ENCODE data around the gene CATSPERD. TPM values are rescaled to one million over a fixed set of nuclear protein-coding genes. Genes with fewer than 3 reads are reported as not detected.
"Not testable (repeated sequence)": the region's sequence is repeated elsewhere in the genome, so short reads cannot be mapped to it uniquely, and the experiment has no call there.

The CATSPERD gene
- total RNA-seq, 1 donor from 2014 or later = 0.41 TPM

DNA sequence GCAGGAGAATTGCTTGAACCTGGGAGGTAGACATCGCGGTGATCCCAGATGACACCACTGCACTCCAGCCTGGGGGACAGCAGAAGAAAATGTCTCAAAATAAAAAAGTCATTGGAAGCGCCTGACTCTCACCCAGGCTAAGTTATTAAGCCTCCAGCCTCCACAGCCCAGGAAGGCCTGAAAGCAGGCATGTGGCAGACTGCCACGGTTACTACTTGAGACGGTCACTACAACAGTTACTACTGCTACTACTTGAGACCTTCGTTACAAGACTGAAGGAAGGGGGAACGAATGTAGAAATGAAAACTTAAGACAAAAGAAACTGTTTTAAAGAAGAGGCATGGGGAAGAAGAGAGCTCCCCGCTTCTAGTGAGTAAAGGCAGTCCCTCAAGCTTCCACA, 54.5 kb downstream of the CATSPERD start:
- Mint-ChIP-seq H3K4me1 (ENCODE audit: unreplicated experiment) (no peaks in the 10 kb centered on the region), H3K9me3 (no peaks in the 10 kb centered on the region), H3K27me3 (no peaks in the 10 kb centered on the region), H3K36me3 (no peaks in the 10 kb centered on the region), H3K27ac (no peak overlapping the region), H3K4me3 (no peak overlapping the region)
- TF ChIP-seq, protein P1, sequence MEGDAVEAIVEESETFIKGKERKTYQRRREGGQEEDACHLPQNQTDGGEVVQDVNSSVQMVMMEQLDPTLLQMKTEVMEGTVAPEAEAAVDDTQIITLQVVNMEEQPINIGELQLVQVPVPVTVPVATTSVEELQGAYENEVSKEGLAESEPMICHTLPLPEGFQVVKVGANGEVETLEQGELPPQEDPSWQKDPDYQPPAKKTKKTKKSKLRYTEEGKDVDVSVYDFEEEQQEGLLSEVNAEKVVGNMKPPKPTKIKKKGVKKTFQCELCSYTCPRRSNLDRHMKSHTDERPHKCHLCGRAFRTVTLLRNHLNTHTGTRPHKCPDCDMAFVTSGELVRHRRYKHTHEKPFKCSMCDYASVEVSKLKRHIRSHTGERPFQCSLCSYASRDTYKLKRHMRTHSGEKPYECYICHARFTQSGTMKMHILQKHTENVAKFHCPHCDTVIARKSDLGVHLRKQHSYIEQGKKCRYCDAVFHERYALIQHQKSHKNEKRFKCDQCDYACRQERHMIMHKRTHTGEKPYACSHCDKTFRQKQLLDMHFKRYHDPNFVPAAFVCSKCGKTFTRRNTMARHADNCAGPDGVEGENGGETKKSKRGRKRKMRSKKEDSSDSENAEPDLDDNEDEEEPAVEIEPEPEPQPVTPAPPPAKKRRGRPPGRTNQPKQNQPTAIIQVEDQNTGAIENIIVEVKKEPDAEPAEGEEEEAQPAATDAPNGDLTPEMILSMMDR (conservative IDR thresholded peaks at IDR 0.05) = no peak
- DNase-seq (ENCODE audit: extremely low spot score, unreplicated experiment) = no peak

DNA sequence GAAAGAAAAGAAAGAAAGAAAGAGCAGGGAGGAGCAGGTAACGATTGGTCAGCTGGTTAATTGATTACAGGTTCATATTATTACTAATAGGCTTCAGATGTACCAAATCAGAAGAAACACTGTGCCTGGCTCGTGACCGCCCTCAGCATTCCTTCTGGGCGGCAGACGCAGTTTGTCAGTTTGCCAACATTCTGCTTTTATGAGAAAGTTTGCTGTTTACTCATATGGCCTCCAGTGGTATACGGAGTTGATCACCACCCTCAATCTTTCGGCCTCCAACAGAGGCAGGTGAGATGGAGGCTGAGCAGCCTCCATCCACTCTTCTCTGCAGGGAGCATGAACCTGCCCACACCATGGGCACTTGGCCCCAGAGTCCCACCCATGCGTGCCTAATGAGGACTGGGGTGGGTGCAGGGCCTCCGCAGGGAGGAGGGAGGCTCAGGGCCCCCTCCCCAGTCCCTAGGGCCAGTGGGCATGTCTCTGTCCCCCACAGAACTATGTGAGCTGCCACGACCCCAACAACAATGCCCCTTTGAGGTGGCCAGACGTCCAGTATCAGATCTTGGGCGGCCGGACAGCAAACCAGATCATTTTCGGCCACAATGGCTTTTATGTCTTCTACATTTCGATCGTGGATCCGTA, 55.4 kb downstream of the CATSPERD start:
- TF ChIP-seq, protein P1 (conservative IDR thresholded peaks at IDR 0.05) = no peak
- Mint-ChIP-seq H3K27ac (no peak overlapping the region), H3K4me3 (no peak overlapping the region), H3K9me3 (no peaks in the 10 kb centered on the region), H3K36me3 (no peaks in the 10 kb centered on the region), H3K27me3 (no peaks in the 10 kb centered on the region), H3K4me1 (ENCODE audit: unreplicated experiment) (no peaks in the 10 kb centered on the region)
- no peak for DNase-seq (ENCODE audit: extremely low spot score, unreplicated experiment)

GRCh38 chr19:5778402-5778801, 58.0 kb downstream of the CATSPERD start:
- Mint-ChIP-seq H3K4me3 (no peak overlapping the region), H3K27me3 (no peaks in the 10 kb centered on the region), H3K4me1 (ENCODE audit: unreplicated experiment) (no peaks in the 10 kb centered on the region), H3K9me3 (no peaks in the 10 kb centered on the region), H3K27ac (no peak overlapping the region), H3K36me3 (no peaks in the 10 kb centered on the region)
- TF ChIP-seq, protein P1 (conservative IDR thresholded peaks at IDR 0.05) = no peak
- DNase-seq (ENCODE audit: extremely low spot score, unreplicated experiment) = no peak

GRCh38 chr19:5780916-5781315, 60.5 kb downstream of the CATSPERD start:
- DNase-seq (ENCODE audit: extremely low spot score, unreplicated experiment); H3K4me3 Mint-ChIP-seq; H3K27me3 Mint-ChIP-seq; H3K9me3 Mint-ChIP-seq; H3K27ac Mint-ChIP-seq; H3K36me3 Mint-ChIP-seq; H3K4me1 Mint-ChIP-seq (ENCODE audit: unreplicated experiment): not testable (repeated sequence)

DNA sequence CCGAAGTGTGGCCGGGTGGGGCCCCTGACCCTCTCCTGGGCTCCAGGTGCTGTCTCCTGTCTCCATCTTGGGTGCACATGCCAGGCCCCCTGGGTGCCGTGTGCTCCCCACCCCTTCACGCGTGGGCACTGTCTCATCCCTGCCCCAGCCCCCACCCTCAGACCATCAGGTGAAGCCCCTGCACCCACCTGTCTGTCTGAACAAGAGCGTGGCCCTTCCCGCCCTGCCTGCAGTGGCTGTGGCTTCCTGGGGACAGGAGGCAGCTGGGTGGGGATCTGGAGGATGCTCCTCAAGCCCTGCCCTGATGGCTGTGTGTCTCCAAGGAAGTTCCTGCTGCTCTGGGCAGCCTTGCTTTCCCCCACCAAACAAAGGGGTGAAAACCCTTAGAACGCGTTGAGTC, 61.9 kb downstream of the CATSPERD start:
- no peaks in the 10 kb centered on the region for H3K4me1 Mint-ChIP-seq (ENCODE audit: unreplicated experiment)
- H3K36me3 Mint-ChIP-seq = no peaks in the 10 kb centered on the region
- H3K27me3 Mint-ChIP-seq = no peaks in the 10 kb centered on the region
- TF ChIP-seq, protein P1 (conservative IDR thresholded peaks at IDR 0.05) = no peak
- H3K27ac Mint-ChIP-seq = no peak overlapping the region
- H3K9me3 Mint-ChIP-seq = no peaks in the 10 kb centered on the region
- H3K4me3 Mint-ChIP-seq = no peak overlapping the region
- DNase-seq (ENCODE audit: extremely low spot score, unreplicated experiment) = no peak

GRCh38 chr19:5782945-5783919, 62.8 kb downstream of the CATSPERD start:
- Mint-ChIP-seq H3K27ac (no peak overlapping the region), H3K27me3 (no peaks in the 10 kb centered on the region), H3K4me3 (no peak overlapping the region), H3K9me3 (no peaks in the 10 kb centered on the region), H3K36me3 (no peaks in the 10 kb centered on the region), H3K4me1 (ENCODE audit: unreplicated experiment) (no peaks in the 10 kb centered on the region)
- DNase-seq (ENCODE audit: extremely low spot score, unreplicated experiment) = no peak
- TF ChIP-seq, protein P1 (conservative IDR thresholded peaks at IDR 0.05) = no peak

Data from type B pancreatic cell (in vitro differentiated cells).